ENCODE results near the gene CNN2. TPM values are rescaled to one million over a fixed set of nuclear protein-coding genes. Genes with fewer than 3 reads are reported as not detected.

CNN2 gene
- total and polyA plus RNA-seq, 9 of the 15 experiments (the other 6 are each of a cell fraction or from before 2014, with no cell fraction given) = 12.1 to 174 (median 52.7) TPM

GRCh38 chr19:1045247-1045603 lies 18.8 kb downstream of the CNN2 start (continued):
- TF ChIP-seq HNRNPL (IDR thresholded peaks at IDR 0.05; ENCODE audit: low read depth, low read length) = no peak
- TF ChIP-seq, protein P1, sequence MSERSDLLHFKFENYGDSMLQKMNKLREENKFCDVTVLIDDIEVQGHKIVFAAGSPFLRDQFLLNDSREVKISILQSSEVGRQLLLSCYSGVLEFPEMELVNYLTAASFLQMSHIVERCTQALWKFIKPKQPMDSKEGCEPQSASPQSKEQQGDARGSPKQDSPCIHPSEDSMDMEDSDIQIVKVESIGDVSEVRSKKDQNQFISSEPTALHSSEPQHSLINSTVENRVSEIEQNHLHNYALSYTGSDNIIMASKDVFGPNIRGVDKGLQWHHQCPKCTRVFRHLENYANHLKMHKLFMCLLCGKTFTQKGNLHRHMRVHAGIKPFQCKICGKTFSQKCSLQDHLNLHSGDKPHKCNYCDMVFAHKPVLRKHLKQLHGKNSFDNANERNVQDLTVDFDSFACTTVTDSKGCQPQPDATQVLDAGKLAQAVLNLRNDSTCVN (CRISPR knock-in tag; IDR thresholded peaks at IDR 0.05) = no peak
- TF ChIP-seq MED1 (CRISPR knock-in tag; IDR thresholded peaks at IDR 0.05; ENCODE audit: borderline replicate concordance) = no peak
- TF ChIP-seq, protein P2, sequence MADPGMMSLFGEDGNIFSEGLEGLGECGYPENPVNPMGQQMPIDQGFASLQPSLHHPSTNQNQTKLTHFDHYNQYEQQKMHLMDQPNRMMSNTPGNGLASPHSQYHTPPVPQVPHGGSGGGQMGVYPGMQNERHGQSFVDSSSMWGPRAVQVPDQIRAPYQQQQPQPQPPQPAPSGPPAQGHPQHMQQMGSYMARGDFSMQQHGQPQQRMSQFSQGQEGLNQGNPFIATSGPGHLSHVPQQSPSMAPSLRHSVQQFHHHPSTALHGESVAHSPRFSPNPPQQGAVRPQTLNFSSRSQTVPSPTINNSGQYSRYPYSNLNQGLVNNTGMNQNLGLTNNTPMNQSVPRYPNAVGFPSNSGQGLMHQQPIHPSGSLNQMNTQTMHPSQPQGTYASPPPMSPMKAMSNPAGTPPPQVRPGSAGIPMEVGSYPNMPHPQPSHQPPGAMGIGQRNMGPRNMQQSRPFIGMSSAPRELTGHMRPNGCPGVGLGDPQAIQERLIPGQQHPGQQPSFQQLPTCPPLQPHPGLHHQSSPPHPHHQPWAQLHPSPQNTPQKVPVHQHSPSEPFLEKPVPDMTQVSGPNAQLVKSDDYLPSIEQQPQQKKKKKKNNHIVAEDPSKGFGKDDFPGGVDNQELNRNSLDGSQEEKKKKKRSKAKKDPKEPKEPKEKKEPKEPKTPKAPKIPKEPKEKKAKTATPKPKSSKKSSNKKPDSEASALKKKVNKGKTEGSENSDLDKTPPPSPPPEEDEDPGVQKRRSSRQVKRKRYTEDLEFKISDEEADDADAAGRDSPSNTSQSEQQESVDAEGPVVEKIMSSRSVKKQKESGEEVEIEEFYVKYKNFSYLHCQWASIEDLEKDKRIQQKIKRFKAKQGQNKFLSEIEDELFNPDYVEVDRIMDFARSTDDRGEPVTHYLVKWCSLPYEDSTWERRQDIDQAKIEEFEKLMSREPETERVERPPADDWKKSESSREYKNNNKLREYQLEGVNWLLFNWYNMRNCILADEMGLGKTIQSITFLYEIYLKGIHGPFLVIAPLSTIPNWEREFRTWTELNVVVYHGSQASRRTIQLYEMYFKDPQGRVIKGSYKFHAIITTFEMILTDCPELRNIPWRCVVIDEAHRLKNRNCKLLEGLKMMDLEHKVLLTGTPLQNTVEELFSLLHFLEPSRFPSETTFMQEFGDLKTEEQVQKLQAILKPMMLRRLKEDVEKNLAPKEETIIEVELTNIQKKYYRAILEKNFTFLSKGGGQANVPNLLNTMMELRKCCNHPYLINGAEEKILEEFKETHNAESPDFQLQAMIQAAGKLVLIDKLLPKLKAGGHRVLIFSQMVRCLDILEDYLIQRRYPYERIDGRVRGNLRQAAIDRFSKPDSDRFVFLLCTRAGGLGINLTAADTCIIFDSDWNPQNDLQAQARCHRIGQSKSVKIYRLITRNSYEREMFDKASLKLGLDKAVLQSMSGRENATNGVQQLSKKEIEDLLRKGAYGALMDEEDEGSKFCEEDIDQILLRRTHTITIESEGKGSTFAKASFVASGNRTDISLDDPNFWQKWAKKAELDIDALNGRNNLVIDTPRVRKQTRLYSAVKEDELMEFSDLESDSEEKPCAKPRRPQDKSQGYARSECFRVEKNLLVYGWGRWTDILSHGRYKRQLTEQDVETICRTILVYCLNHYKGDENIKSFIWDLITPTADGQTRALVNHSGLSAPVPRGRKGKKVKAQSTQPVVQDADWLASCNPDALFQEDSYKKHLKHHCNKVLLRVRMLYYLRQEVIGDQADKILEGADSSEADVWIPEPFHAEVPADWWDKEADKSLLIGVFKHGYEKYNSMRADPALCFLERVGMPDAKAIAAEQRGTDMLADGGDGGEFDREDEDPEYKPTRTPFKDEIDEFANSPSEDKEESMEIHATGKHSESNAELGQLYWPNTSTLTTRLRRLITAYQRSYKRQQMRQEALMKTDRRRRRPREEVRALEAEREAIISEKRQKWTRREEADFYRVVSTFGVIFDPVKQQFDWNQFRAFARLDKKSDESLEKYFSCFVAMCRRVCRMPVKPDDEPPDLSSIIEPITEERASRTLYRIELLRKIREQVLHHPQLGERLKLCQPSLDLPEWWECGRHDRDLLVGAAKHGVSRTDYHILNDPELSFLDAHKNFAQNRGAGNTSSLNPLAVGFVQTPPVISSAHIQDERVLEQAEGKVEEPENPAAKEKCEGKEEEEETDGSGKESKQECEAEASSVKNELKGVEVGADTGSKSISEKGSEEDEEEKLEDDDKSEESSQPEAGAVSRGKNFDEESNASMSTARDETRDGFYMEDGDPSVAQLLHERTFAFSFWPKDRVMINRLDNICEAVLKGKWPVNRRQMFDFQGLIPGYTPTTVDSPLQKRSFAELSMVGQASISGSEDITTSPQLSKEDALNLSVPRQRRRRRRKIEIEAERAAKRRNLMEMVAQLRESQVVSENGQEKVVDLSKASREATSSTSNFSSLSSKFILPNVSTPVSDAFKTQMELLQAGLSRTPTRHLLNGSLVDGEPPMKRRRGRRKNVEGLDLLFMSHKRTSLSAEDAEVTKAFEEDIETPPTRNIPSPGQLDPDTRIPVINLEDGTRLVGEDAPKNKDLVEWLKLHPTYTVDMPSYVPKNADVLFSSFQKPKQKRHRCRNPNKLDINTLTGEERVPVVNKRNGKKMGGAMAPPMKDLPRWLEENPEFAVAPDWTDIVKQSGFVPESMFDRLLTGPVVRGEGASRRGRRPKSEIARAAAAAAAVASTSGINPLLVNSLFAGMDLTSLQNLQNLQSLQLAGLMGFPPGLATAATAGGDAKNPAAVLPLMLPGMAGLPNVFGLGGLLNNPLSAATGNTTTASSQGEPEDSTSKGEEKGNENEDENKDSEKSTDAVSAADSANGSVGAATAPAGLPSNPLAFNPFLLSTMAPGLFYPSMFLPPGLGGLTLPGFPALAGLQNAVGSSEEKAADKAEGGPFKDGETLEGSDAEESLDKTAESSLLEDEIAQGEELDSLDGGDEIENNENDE (IDR thresholded peaks at IDR 0.05; ENCODE audit: low read depth, low read length) = no peak
- TF ChIP-seq PHF8 (IDR thresholded peaks at IDR 0.05; ENCODE audit: borderline replicate concordance, low read length) = no peak
- TF ChIP-seq VEZF1 (CRISPR knock-in tag; IDR thresholded peaks at IDR 0.05) = peak; percentile 48
- TF ChIP-seq JUND (IDR thresholded peaks at IDR 0.05; ENCODE audit: borderline replicate concordance, low read depth, low read length) = peak; percentile 23; the same call in 1 of the 2 replicates
- TF ChIP-seq JUND (tag; IDR thresholded peaks at IDR 0.05; ENCODE audit: borderline replicate concordance, low read depth, low read length) = no peak
- TF ChIP-seq RBM34 (IDR thresholded peaks at IDR 0.05; ENCODE audit: borderline replicate concordance, insufficient read depth, low read length) = no peak
- TF ChIP-seq NCOA4 (IDR thresholded peaks at IDR 0.05; ENCODE audit: partially characterized antibody) = no peak
- 0 out of 2 replicates have a peak, but pooled peaks have one; percentile 7 for TF ChIP-seq MYNN (IDR thresholded peaks at IDR 0.05)
- no peak for TF ChIP-seq MYNN (CRISPR knock-in tag; IDR thresholded peaks at IDR 0.05)
- peak in 1 of 2 experiments; percentile 43; a peak in 1 of 4 replicates for TF ChIP-seq FOXK2 (conservative IDR thresholded peaks at IDR 0.05 in 1 of 2, IDR thresholded peaks at IDR 0.05 in 1 of 2; ENCODE audit: low read depth in 2 of 2)
- no peak for TF ChIP-seq ZNF75A (CRISPR knock-in tag; IDR thresholded peaks at IDR 0.05)
